Measurements from ENCODE around the gene TAS1R2. TPM values are rescaled to one million over a fixed set of nuclear protein-coding genes. Genes with fewer than 3 reads are reported as not detected.

Gene TAS1R2
- total and polyA plus RNA-seq, 2 of the 8 experiments (the other 6 are each of a cell fraction or from before 2014, with no cell fraction given): not detected

DNA sequence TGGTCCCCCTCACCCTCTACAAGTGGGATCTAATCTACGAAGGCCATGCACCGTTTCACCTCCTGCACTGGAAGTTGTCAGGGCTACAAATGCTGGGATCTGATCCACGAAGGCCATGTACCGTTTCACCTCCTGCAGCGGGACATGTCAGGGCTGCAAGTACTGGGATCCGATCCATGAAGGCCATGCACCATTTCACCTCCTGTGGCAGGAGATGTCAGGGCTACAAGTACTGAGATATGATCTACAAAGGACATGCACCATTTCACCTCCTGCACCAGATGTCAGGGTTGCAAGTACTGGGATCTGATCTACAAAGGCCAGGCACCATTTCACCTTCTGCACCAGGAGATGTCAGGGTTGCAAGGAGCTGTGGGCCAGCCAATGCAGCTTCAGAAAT is 35.9 kb upstream of the TAS1R2 start:
- H3K27ac ChIP-seq (ENCODE audit: low read depth, low read length): no peak overlapping the region
- H3K23me2 ChIP-seq (ENCODE audit: low read depth, low read length): no peaks in the 10 kb centered on the region

More for the DNA sequence above, 35.9 kb upstream of the TAS1R2 start:
- Histone ChIP-seq H3K79me1 (ENCODE audit: low read depth, low read length) (peaks cover 4% of the 10 kb centered on the region; the same call in 1 of the 2 replicates), H3K4me1 (replicated peaks in 1 of 4; ENCODE audit: control insufficient read depth in 3 of 4, insufficient read depth in 4 of 4, low read length in 3 of 4) (peaks cover 0 to 3% (median 0%) of the 10 kb centered on the region in 4 experiments; a peak in 1 of 7 replicates), H3K36me3 (ENCODE audit: control insufficient read depth in 2 of 4, insufficient read depth in 4 of 4, low read length in 3 of 4) (no peaks in the 10 kb centered on the region), H3K9me3 (ENCODE audit: insufficient read depth in 2 of 2, low read depth in 1 of 2, low read length in 1 of 2) (no peaks in the 10 kb centered on the region), H2AK5ac (ENCODE audit: low read depth, low read length) (no peak overlapping the region), H4K8ac (ENCODE audit: extremely low read depth, insufficient read depth, low read length) (no peak overlapping the region), H2BK20ac (ENCODE audit: low read length) (no peak overlapping the region), H2BK5ac (ENCODE audit: low read depth, low read length) (no peak overlapping the region; the same call in 1 of the 2 replicates), H3K56ac (replicated peaks; ENCODE audit: insufficient read length, low read depth, low read length) (no peak overlapping the region), H3K79me2 (ENCODE audit: control insufficient read depth in 1 of 2, insufficient read depth in 2 of 2, low read length in 2 of 2) (no peaks in the 10 kb centered on the region; a peak in 1 of 4 replicates), H4K20me1 (replicated peaks in 1 of 2; ENCODE audit: control insufficient read depth in 1 of 2, insufficient read depth in 2 of 2, low read length in 2 of 2) (peaks cover 0 to 7% of the 10 kb centered on the region in 2 experiments), H2BK12ac (ENCODE audit: low read depth, low read length) (no peak overlapping the region), H4K91ac (replicated peaks; ENCODE audit: insufficient read length, low read length) (no peak overlapping the region), H3K27me3 (replicated peaks in 1 of 4; ENCODE audit: control insufficient read depth in 3 of 4, extremely low read depth in 1 of 4, insufficient read depth in 3 of 4, low read length in 3 of 4) (no peaks in the 10 kb centered on the region), H3K9ac (replicated peaks in 1 of 4; ENCODE audit: extremely low read depth in 1 of 4, low read depth in 3 of 4, low read length in 3 of 4) (no peak overlapping the region), H3K23ac (ENCODE audit: insufficient read length) (no peak overlapping the region), H2AFZ (ENCODE audit: low read length) (no peak overlapping the region), H3K18ac (ENCODE audit: extremely low read depth, low read length) (no peak overlapping the region), H3K14ac (ENCODE audit: insufficient read length) (no peak overlapping the region), H2BK120ac (replicated peaks; ENCODE audit: low read depth, low read length) (no peak overlapping the region), H2BK15ac (ENCODE audit: low read length) (no peak overlapping the region), H4K5ac (ENCODE audit: insufficient read length, low read depth, low read length) (no peak overlapping the region), H3K4me2 (ENCODE audit: insufficient read depth in 1 of 2, low read depth in 2 of 2, low read length in 2 of 2) (no peak overlapping the region), H3K4ac (replicated peaks; ENCODE audit: insufficient read length, low read depth, low read length) (no peak overlapping the region), H3K4me3 (ENCODE audit: extremely low read depth in 1 of 4, insufficient read depth in 2 of 4, low read depth in 3 of 4, low read length in 4 of 4) (no peak overlapping the region)
- no peak for DNase-seq (ENCODE audit: low read depth in 1 of 2, low spot score in 2 of 2)
- no peak for FAIRE-seq
- POLR2A ChIA-PET (ENCODE audit: partially characterized antibody): interaction anchor here (1.1 to 1.4 kb wide), 2 partner anchors 8 to 43 kb away, joined by 3 to 4 read pairs; no protein-coding TSS in a partner anchor
- whole genome bisulfite sequencing, 2 experiments (ENCODE audit: extremely low coverage in 1 of 2, insufficient coverage in 1 of 2, insufficient read length in 1 of 2, insufficient replicate concordance in 2 of 2, low coverage in 1 of 2, low lambda C conversion rate in 2 of 2, missing lambda C conversion rate in 1 of 2): 95% methylated on average over 5 of the region's 6 CpGs; no CpG with 5 or more reads in 1 of the 2 experiments
- TF ChIP-seq GTF2F1 (IDR thresholded peaks at IDR 0.05; ENCODE audit: borderline replicate concordance, low read depth, low read length) (no peak), HDAC2 (IDR thresholded peaks at IDR 0.05; ENCODE audit: borderline replicate concordance in 1 of 2, low read depth in 2 of 2, low read length in 2 of 2) (no peak), RXRA (IDR thresholded peaks at IDR 0.05; ENCODE audit: insufficient read depth, low read depth, low read length) (no peak), JUN (IDR thresholded peaks at IDR 0.05; ENCODE audit: low read depth, low read length) (no peak), KDM4A (IDR thresholded peaks at IDR 0.05; ENCODE audit: low read depth, low read length, severe bottlenecking) (no peak)
- CTCF ChIA-PET (ENCODE audit: partially characterized antibody): interaction anchor here (0.9 to 14.4 kb wide), 3 partner anchors 11 to 21 kb away, joined by 4 to 131 read pairs (median 11); partner anchors contain the start of gene ALDH4A1
